ENCODE results near the gene SLC12A4.
"Not testable (repeated sequence)": the region's sequence is repeated elsewhere in the genome, so short reads cannot be mapped to it uniquely, and the experiment has no call there.

SLC12A4 gene

DNA sequence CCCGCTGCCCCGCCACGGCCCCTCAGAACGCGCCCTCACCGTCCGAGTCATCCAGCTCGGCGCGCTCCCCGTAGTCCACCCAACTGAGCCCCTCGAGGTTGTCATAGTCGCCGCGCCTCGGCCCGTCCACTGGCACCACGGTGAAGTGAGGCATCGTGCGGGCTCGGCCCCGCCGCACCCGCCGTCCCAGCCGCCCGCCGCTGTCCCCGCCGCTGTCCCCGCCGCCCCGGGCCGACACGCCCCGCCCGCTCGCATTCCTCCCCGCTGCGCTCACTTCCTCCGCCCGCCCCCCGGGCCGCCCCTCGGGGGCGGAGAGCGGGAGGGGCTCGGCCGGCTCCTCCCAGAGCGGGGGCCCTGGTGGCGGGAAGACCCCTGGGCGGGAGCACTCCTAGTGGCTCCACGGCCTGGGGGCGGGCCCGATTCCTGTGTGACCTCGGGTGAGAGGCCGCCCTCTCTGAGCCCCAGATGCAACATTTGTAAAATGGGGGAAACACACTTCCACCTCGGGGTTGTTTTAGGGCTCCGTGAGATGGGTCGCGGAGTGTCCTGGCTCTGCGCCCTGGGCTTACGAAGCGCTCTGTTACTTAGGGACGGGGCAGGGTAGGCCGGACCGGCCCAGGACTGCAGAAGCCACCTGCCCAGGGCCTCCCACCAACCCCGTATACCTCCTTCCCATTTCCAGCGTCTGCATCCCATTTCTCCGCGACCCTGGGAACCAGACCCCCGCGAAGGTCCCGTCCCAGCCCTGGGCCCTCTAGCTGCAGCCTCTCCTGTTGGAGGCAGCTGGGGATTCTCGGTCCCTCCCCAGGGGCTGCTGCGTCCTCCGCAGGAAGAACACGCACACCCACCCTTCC lies at the start of gene SLC12A4:
SLC12A4 (minus strand) TSS at position 238 of the 854 bp plus-strand sequence; CDS start at position 154, 84 bp downstream.
- TF ChIP-seq, protein P1, sequence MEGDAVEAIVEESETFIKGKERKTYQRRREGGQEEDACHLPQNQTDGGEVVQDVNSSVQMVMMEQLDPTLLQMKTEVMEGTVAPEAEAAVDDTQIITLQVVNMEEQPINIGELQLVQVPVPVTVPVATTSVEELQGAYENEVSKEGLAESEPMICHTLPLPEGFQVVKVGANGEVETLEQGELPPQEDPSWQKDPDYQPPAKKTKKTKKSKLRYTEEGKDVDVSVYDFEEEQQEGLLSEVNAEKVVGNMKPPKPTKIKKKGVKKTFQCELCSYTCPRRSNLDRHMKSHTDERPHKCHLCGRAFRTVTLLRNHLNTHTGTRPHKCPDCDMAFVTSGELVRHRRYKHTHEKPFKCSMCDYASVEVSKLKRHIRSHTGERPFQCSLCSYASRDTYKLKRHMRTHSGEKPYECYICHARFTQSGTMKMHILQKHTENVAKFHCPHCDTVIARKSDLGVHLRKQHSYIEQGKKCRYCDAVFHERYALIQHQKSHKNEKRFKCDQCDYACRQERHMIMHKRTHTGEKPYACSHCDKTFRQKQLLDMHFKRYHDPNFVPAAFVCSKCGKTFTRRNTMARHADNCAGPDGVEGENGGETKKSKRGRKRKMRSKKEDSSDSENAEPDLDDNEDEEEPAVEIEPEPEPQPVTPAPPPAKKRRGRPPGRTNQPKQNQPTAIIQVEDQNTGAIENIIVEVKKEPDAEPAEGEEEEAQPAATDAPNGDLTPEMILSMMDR (IDR thresholded peaks at IDR 0.05; ENCODE audit: extremely low read depth, missing control alignments): no peak
- DNase-seq (ENCODE audit: low spot score): peak; percentile 99

DNA sequence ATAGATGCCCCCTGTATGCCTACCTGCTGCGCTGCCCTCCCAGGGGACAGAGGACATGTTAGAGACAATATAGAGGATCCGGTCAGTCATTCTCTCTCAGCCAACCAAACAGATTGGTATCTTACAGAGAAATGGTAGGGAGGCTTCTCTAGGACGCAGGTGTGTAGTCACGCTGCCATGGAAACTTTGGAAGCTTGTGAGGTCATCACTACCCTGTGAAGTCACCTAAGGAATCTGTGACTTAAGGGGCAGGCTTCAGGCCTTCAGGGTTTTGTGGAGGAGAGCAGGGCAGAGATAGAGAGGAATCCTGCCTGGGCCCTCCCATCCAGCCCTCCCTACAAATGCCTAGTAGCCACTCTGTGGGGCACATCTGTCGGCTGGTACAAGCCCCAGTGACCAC lies 47.2 kb upstream of the SLC12A4 start, which contains the start of gene DPEP2NB:
DPEP2NB (minus strand) TSS at position 231 of the 400 bp plus-strand sequence; CDS start at position 90, 141 bp downstream.
- TF ChIP-seq, protein P1 (IDR thresholded peaks at IDR 0.05; ENCODE audit: extremely low read depth, missing control alignments): no peak
- no peak for DNase-seq (ENCODE audit: low spot score)

DNA sequence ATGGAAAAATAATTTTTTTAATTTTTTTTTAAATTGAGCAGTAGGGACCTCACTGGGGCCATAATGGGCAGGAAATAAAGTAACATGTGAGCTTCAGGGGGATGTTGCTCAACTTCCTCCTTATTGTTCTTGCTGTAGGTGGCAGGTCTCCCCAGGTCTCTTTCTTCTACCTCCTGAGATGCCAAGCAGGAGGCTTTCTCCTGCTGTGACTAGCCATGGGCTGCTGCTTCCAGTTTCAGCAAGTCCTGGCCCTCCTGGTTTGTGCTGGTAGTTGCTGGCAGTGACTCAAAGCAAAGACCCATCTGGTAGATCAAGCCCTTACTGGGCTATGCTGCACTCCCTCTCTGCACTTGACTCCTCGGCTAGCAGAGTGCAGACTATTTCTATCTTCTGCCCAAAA lies 45.0 kb upstream of the SLC12A4 start:
- TF ChIP-seq, protein P1 (IDR thresholded peaks at IDR 0.05; ENCODE audit: extremely low read depth, missing control alignments): no peak
- DNase-seq (ENCODE audit: low spot score): no peak

DNA sequence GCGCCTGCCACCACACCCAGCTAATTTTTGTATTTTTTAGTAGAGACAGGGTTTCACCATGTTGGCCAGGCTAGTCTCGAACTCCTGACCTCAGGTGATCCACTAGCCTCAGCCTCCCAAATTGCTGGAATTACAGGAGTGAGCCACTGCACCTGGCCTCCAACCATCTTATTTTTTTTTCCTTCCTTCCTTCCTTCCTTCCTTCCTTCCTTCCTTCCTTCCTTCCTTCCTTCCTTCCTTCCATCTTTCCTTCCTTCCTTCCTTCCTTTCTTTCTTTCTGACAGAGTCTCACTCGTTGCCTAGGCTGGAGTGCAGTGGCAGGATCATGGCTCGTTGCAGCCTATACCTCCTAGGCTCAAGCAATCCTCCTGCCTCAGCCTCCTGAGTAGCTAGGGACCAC lies 41.4 kb upstream of the SLC12A4 start:
- DNase-seq (ENCODE audit: low spot score): not testable (repeated sequence)

DNA sequence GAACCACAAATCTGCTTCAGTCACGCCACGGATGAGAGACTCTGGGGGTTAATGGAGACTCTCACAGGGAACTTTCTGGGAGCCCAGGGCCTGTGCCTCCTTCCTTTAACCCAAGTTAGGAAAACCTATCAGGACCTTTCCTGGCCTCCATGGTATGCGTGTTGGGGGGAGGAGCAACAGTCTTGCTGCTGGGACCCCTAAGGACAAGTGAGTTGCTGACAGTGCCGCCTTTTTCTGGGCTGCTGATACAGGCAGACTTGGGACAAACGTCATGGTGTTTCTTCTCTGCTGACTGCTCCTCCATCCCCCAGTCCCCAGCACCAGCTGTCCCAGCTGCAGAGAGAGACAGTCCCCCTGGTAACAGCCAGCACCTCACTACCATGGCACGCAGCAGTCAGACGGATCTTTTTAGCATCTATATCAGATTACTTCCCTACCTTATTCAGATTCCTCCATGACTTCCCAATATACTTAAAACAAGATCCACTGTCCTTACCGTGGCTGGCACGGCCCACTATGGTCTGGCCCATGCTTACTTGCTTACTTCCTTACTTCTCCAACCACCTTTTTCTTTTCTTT lies 40.8 kb upstream of the SLC12A4 start:
- TF ChIP-seq, protein P1 (IDR thresholded peaks at IDR 0.05; ENCODE audit: extremely low read depth, missing control alignments): no peak
- no peak for DNase-seq (ENCODE audit: low spot score)

DNA sequence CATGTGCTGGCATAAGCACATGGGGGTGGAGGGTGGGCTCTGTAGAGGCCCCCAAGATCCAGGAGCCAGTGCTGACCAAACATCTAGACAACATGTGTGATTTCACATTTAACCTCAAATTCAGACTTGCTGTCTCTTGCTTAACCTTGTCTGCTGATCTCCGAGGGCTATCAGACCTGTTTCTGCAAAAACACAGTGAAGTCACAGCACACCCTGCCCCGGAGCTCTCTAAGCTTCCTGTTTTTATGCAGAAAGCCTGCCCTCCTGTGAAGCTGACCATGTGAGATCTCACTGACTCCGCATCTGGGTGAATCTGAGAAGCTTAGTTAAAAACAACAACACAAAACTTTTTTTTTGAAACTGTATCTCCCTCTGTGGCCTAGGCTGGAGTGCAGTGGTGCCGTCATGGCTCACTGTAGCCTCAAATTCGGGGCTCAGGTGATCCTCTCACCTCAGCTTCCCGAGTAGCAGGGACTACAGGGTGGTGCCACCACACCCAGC lies 37.4 kb upstream of the SLC12A4 start:
- no peak for DNase-seq (ENCODE audit: low spot score)

DNA sequence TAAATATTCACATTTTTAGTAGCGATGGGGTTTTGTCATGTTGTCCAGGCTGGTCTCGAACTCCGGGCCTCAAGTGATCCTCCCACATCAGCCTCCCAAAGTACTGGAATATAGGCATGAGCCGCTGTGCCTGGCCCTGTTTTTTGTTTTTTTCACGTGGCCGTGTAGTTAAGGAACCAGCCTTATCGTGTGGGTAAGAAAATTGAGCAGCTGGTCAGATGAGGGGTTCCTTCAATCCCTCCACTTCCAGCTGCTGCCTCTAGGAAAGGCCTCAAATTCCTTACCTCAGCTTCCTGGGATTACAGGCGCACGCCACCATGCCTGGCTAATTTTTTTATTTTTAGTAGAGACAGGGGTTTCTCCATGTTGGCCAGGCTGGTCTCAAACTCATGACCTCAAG lies 36.8 kb upstream of the SLC12A4 start:
- TF ChIP-seq, protein P1 (IDR thresholded peaks at IDR 0.05; ENCODE audit: extremely low read depth, missing control alignments): no peak
- DNase-seq (ENCODE audit: low spot score): no peak

More for the DNA sequence above, 37.4 kb upstream of the SLC12A4 start:
- TF ChIP-seq, protein P1 (IDR thresholded peaks at IDR 0.05; ENCODE audit: extremely low read depth, missing control alignments): no peak

All from GM20000 (cell line).